ENCODE data around the gene MYADML2. TPM values are rescaled to one million over a fixed set of nuclear protein-coding genes. Genes with fewer than 3 reads are reported as not detected.

Gene MYADML2
- total RNA-seq, 1 donor, result not detected

GRCh38 chr17:81992306-81993102, 45.5 kb upstream of the MYADML2 start:
- no peak overlapping the region for H3K4me3 ChIP-seq (ENCODE audit: low read depth, low read length)
- TF ChIP-seq CTCF (IDR thresholded peaks at IDR 0.05; ENCODE audit: insufficient read depth, low read length), result no peak
- no peak for DNase-seq (ENCODE audit: low read depth)

GRCh38 chr17:81991684-81992305, 44.8 kb upstream of the MYADML2 start:
- TF ChIP-seq CTCF (IDR thresholded peaks at IDR 0.05; ENCODE audit: insufficient read depth, low read length), result no peak
- peak overlapping the region; percentile 22 for H3K4me3 ChIP-seq (ENCODE audit: low read depth, low read length)
- peak; percentile 62 for DNase-seq (ENCODE audit: low read depth)

GRCh38 chr17:81990836-81991683, 44.0 kb upstream of the MYADML2 start:
- TF ChIP-seq CTCF (IDR thresholded peaks at IDR 0.05; ENCODE audit: insufficient read depth, low read length), result no peak
- no peak overlapping the region for H3K4me3 ChIP-seq (ENCODE audit: low read depth, low read length)
- no peak for DNase-seq (ENCODE audit: low read depth)

- TF ChIP-seq CTCF (IDR thresholded peaks at IDR 0.05; ENCODE audit: insufficient read depth, low read length), result no peak
- H3K4me3 ChIP-seq (ENCODE audit: low read depth, low read length), result no peak overlapping the region
- DNase-seq (ENCODE audit: low read depth), result no peak
These were observed 40.2 kb upstream of the MYADML2 start for GRCh38 chr17:81987161-81987770.

GRCh38 chr17:81986606-81987005, 39.6 kb upstream of the MYADML2 start:
- DNase-seq (ENCODE audit: low read depth), result no peak
- no peak overlapping the region for H3K4me3 ChIP-seq (ENCODE audit: low read depth, low read length)
- TF ChIP-seq CTCF (IDR thresholded peaks at IDR 0.05; ENCODE audit: insufficient read depth, low read length), result no peak

- DNase-seq (ENCODE audit: low read depth), result no peak
- no peak overlapping the region for H3K4me3 ChIP-seq (ENCODE audit: low read depth, low read length)
- no peak for TF ChIP-seq CTCF (IDR thresholded peaks at IDR 0.05; ENCODE audit: insufficient read depth, low read length)
These were observed 37.9 kb upstream of the MYADML2 start for GRCh38 chr17:81984773-81985410.
